Activated gamma-delta T cell treated with Interleukin-2 at 50 U/mL for 16 hours (primary cell): ENCODE data around the gene SV2A.
"Not testable (repeated sequence)": the region's sequence is repeated elsewhere in the genome, so short reads cannot be mapped to it uniquely, and the experiment has no call there.

Experiments used
- DNase-seq: peaks from one replicate; pipeline ENCODE4 v3.0.0-alpha.2; 2020

The SV2A gene, protein sequence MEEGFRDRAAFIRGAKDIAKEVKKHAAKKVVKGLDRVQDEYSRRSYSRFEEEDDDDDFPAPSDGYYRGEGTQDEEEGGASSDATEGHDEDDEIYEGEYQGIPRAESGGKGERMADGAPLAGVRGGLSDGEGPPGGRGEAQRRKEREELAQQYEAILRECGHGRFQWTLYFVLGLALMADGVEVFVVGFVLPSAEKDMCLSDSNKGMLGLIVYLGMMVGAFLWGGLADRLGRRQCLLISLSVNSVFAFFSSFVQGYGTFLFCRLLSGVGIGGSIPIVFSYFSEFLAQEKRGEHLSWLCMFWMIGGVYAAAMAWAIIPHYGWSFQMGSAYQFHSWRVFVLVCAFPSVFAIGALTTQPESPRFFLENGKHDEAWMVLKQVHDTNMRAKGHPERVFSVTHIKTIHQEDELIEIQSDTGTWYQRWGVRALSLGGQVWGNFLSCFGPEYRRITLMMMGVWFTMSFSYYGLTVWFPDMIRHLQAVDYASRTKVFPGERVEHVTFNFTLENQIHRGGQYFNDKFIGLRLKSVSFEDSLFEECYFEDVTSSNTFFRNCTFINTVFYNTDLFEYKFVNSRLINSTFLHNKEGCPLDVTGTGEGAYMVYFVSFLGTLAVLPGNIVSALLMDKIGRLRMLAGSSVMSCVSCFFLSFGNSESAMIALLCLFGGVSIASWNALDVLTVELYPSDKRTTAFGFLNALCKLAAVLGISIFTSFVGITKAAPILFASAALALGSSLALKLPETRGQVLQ

DNA sequence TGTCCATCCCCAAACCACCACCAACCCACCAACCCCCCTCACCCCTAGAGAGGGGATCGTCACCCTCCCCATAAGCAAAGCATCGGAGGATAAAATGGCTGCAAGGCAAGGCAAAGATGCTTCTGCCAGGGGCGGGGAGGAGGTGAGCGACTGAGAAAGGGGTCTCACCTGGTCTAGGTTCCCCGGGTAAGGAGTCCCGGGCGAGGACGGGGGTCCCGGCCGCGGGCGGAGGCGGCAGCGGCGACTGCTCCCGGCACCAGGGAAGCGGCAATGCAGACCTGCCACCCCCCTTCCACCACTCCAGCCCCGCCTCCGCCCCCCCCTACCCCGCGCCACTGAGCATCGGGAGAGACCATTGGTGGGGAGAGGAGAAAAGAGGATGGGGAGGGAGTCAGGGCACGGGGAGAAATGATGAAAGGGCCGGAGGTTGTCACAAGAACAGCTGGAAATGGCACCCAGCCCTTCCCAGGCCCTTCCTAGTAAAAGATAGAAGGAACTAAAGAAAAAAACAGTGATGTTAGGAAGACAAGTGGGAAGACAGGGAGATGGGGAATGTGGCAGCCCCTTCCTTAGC is at the start of gene SV2A:
SV2A (minus strand) TSS at position 274 of the 574 bp plus-strand sequence. CDS start 4,004 bp downstream, outside the sequence.
- peak; percentile 24 for DNase-seq

DNA sequence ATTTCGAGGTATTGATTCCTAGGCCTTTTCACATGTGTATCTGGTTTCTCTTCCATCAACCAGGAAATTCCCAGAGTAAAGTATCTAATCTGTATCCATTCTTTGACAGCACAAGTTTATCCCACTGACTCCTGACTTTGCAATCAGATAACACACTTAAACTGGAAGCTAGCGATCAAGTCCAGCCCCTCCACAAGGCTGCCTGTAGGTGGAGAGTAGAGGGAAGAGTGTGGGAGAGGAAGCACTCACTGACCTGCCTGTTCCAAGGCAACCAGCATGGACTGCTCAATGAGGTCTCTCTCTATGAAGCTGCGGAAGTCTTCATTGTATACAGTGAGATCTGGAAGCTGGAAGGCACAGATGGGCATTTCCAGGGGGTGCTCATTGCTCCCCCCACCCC is 49.4 kb upstream of the SV2A start:
- no peak for DNase-seq

DNA sequence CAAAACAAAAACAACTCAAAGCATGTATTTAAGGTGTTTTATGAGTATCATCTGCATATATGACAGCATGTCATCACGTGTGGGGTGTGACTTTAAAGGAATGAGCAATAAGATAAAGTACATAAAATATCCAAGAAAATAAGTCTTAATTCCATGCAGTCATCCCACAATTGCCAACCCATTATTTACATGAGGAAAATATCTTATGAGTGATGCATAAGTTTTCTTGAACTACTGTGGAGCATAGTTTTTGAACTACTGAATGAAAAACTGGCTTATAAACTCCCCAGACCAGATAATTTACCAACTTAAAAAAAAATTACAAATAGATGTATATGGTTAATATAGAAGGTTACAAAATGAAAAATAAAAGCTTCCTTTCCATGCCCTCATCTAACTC is 48.8 kb upstream of the SV2A start:
- no peak for DNase-seq

DNA sequence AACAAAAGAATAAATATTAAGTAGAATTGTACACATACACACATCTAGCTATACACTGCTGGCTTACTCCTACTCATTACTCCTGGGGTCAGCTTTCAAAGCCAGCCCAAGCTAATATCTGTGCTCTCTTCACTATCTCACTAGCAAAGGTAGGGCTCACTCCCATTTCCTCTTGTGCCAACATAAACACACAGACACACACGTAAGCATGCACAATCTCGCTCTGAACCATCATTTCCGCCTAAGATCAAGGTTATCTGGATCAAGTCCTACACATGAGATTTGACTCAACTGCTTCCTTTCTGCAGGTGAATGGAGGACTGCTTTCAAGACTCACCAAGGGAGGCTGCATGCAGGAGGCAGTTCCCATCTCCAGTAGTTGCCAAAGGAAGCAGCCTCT is 47.8 kb upstream of the SV2A start:
- no peak for DNase-seq

- DNase-seq = no peak
Observed at GRCh38 chr1:149963358-149963757, 45.7 kb upstream of the SV2A start.

- no peak for DNase-seq
Observed at GRCh38 chr1:149962736-149963135, 45.1 kb upstream of the SV2A start.

DNA sequence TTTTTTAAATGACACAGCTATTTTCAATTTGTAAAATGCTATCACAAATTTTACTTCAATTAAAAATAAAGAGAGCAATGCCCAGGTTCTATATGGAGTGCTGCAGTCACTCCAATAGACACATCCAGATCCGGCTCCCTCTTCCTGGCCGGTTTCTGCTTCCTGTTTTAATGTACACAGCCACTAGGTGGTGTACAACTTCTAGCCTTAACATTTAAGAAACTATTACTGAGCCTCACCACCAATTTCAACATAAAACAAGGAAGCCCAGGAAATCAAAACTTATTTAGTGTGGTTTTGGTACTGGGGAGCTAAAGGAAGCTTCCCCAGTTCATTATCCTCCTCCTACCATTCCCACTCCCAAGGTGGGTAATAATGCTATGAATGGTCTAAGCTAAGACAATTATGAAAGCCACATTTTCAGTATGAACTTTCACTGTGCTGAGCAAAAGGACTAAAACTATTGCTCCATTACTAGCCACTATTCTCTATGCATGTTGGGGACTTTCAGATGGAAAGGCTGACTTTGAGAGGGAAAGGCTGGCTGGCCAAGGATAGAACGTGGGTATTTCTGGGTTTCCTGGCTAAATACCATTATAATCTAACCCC is 44.5 kb upstream of the SV2A start:
- DNase-seq = peak; percentile 24

GRCh38 chr1:149957548-149957947 is 39.9 kb upstream of the SV2A start:
- DNase-seq = not testable (repeated sequence)

DNA sequence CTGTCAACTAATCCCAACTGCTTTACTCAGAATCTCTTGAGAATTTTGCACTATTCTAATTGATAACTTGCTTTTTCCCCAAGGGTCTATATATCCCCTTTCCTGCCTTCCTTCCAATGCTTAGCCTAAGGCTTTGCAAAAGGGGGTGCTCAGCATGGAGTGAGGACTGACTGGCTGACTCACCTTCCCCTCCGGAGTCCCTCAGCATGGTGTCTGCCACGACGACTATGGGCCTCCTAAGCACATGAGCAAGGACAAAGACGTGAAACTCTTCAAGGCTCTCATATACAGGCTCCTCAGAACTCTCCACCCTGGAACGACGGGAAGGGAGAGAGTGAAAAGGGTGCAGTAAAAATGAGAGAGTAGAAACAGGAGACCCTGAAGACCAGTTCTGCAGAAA is 32.3 kb upstream of the SV2A start:
- no peak for DNase-seq

GRCh38 chr1:149945206-149945605 is 27.6 kb upstream of the SV2A start:
- no peak for DNase-seq

DNA sequence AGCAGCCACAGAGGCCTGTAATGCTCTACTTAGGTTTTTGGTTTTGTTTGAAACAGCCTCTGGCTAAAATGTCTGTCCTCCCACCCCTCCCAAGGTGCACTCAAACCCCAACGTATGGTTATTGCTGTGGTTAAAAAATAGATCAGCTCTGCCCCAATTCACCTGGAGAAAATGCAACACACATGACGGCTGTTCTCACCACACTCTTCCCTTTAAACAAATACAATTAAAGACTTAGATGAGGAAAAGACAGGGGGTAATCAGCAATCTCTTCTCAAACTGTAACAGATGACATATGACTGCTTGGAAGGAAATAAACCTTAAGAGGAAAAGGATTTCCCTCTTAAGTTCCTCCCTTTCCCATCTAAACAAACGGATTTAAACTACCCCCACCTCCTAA is 25.2 kb upstream of the SV2A start:
- no peak for DNase-seq

DNA sequence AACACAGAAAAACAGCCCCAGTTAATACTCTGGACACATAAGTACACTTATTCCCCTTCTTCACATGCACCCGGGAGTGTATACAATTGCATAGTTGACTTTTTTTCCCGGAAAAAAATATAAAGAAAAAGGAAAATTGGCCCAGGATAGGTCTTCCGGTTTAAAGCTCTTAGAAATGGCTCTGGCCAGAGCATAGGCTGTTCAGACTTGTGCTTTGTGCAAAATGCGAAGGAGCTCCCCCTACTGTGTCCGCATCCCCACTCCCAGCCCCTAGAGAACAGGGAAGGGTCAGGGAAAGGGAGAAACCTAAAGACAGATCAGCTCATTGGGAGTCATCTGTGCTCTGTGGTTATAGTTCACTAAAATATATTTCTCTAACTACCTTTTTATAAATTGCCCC is 24.6 kb upstream of the SV2A start:
- DNase-seq = no peak

DNA sequence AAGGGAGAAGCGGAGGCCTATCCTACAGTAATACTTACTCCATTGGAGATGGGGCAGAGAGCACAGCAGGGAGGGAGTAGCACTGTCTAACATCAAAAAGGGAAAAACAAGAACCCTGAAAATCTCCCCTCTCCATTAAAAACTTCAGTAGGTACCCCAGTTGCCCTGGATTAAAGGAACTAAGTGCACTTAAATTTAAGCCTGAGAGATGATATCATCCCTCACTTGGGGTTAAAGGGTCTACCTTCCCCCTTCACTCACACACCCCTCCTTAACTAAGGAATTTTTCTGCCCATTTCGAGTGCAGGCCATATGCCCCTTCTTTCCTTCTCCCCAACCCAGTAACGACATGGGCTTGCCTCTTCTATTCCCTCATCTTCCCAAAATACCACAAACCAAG is 22.8 kb upstream of the SV2A start:
- no peak for DNase-seq

GRCh38 chr1:149938668-149939003 is 21.0 kb upstream of the SV2A start:
- DNase-seq = not testable (repeated sequence)

DNA sequence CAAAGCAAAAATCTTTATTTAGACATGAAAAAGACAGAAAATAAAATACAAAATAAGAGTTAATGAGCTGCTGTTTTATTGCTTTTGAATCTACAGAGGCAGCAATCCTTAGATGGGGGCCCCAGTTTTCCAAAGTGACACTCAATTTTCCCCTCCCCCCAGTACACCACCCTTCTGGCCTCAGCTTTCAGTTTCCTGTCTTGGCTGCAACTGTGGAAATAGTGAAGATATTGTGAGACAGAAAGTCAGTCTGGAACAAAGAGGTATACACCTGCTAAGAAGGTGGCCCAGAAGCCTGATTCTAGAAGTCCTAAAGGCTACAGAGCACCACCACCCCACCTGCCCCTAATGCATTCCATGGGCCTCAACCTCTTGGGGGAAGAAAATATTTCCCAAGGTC is 20.1 kb upstream of the SV2A start:
- no peak for DNase-seq

DNA sequence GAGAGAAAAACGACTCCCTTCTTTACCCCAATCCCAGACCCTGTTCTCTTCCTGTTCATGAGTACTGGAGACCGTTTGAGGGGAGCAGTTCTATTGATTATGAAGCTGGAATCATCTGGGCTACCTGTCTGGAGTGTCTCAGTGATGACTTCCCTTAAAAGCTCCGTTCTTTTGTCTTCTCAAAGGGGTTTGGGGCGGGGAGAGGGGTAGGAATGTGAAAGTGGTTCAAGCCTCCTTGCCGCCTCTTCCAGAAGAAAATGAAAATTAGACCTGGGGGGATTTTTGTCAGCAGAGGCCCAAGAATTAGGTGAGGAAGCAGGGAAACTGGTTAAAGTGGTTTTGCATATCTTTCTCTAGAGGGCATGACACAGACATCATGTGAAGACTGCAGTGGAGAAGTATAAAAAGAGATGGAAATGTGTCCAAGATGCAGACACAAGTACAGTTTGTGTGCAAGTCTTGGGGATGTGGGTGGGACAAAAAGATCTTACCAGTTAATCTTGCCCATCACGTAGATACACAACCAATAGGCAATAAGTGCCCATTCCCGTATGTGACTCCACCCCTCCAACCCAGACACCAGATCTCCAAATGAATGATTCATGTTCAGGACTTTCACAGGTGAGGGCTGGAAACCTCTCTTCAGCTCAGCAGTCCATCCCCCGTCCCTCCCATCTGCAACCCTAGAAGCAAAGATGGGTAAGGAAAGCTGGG is 19.5 kb upstream of the SV2A start:
- DNase-seq = no peak

DNA sequence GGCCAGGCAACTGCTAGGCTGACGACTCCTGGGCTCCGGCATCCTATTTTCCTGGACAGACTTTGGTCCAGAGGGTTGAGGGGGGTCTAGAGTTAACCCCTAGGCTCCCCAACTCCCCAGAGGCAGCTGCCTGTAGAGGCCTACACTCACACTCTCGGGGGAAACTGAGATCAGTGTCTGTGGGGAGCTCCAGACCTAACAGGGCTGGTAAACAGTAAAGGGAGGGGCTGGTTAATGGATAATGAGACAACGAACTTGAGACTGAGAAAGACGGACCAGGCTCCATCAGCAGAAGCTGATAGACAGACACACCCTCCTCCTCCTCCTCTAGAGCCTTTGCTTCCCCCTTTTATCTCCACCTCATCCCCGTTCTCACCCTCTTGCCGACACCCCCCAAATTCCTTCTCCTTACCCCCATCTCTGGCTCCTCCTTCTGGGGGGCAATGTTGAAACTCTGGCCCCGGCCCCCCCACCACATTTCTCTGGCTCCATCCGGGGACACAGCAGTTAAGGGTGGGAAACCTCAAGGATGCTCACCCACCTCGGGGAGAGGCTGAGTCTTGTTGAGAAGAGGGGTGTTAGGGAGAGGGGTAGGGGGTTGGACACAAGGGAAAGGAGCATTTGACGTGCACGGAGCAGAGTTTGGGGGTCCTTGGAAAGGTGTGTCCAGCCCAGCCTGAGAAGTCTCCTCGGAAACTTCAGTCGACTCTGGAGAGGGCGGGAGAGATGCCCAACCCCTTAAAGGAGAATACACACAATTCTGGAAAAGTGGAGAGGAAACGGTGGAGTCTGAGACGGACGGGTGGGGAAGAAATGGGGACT is 18.7 kb upstream of the SV2A start, which contains the start of gene MTMR11:
MTMR11 (minus strand) TSS at position 710 of the 822 bp plus-strand sequence; CDS start at position 478, 232 bp downstream.
- no peak for DNase-seq

DNA sequence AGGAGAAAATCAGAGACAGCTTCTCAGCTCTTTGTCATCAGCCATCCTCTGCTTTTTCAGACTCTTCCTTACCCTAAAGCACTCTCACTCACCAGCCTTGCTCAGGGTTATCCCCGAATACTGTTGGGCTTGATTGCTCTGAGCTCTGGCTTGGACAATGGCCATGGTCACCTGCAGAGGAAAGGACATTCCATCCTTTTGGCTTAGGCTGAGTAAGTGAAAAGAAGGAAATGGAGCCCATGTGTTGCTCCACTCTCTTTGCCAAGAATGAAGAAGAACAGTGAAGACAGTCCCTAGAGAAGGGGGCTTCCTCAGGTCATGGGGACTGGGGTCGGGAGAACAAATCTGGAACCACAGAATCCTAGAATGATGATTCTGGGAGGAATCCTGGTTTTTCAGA is 16.7 kb upstream of the SV2A start:
- DNase-seq = no peak

DNA sequence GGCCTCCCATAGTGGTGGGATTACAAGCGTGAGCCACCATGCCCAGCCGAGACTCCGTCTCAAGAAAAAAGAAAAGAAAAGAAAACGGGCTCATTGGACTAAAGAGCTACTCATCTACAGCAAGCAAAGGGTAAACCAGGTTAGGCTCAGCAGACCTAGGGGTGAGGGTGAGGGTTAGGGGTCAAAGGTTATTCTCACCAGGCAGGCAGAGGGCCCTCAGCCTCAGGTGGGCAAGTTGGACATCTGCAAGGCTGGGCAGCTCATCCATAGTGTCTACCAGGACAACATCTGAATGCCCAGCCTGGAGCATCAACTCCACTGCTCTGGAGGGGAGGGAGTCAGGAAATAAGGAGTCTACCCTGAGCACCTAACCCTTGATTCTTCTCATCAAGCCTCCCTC is 15.6 kb upstream of the SV2A start:
- no peak for DNase-seq

GRCh38 chr1:149932474-149932873 is 14.8 kb upstream of the SV2A start:
- DNase-seq = no peak

DNA sequence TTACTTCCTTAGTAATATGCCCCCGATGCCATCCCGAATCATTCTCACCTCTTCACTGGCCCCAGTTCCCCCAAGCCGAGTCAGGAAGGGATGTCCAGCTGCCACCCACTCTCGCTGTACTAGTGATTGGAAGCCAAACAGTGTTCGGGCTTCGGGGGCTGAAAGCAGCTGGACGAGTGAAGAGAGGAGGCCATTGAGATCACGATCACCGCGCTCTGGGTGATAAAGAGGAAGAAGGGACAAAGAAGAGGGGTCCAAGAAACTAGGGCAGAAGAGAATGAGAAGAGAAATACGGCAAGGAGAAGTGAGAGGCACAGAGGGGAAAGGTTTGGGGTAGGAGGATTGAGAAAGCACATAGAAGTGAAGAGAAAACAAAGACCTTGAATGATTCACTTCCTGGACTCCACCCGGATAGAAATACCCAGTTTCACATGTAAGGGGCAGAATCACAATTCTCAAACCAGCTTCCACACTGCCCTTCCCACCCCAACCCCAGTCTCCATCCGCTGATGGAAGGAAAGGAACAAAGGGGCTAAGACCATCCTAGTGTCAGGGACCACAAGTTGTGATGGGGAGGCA is 13.7 kb upstream of the SV2A start:
- DNase-seq = no peak

DNA sequence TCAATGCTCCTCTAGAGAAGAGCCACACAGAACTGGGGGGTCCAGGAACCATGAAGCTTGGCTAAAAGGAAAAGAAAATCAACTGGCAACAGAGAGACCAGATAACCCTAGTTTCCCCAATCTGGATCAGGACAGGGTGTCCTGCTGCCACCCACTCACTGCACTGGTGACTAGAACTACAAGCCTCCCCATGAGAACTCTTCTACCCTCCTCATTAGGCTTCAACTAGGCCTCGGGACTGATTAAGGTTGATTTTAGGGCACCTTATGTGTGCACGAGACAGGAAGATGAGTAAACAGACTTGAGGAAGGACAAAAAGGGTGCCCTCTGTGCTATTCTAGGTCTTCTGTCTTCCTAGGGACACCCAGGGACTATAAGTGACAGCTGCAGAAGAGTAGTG is 12.2 kb upstream of the SV2A start:
- no peak for DNase-seq
